GM21390 (cell line): Measurements from ENCODE around the gene KCNMA1.
A peak's percentile ranks its signal among the peaks of the same experiment; 100 is the strongest.

Source experiments
- ATAC-seq: cut with Tn5 transposase; IDR thresholded peaks from one replicate; pipeline ENCODE4 v1.9.1; 2021; ENCODE audit not compliant: unreplicated experiment

Gene KCNMA1

DNA sequence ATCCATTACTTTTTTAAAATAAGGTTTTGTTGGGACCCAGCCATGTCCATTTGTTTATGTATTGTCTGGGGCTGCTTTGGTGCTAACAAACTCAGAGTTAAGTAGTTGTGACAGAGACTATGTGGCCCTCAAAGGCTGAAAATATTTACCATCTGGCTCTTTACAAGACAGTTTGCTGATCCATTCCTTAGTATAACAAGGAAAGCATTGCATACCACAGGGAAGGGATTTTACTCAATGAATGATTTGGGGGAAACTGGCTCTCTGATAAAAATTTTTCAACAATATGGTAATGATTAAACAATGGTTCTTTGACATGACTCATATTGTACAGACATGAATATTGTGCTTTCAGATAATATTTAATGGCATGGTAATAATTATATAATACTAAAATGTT is 738.1 kb downstream of the KCNMA1 start:
- ATAC-seq, result no peak

GRCh38 chr10:76892766-76893479 is 744.7 kb downstream of the KCNMA1 start:
- no peak for ATAC-seq

DNA sequence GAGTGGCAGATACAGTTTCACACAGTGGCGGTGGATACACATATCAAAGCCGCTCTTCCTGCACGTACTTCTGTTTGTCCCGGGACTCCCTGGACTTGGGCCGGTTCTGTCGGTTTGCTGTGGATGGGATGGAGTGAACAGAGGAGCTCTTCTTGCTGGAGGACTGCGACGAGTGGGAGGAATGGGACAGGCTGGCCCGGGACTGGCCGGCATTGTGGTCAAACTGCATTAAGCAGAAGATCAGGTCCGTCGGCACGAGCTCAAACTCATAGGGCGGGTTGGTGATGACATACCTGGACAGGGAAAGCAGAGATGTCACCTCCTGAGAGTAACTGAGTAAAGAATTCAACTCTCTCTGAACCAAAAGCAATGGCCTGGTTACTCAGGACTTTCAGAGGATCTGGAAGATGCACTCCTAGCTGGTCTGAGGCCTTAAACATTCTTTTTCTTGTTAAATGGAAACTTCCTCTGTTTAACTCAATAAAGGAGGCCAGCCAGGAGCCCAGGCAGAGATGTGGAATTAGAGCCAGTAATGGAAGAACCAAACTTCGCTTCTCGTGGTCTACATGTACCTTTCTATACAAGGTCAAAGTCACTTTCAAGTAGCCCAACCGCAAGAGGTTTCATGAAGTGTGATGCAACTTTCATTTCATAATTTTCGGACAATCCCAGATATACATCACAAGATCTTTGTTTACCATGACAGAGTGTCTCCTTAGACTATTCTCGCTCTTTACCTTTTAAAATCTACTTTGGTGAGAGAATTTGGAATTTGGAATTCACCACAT is 750.2 kb downstream of the KCNMA1 start:
- ATAC-seq, result no peak

DNA sequence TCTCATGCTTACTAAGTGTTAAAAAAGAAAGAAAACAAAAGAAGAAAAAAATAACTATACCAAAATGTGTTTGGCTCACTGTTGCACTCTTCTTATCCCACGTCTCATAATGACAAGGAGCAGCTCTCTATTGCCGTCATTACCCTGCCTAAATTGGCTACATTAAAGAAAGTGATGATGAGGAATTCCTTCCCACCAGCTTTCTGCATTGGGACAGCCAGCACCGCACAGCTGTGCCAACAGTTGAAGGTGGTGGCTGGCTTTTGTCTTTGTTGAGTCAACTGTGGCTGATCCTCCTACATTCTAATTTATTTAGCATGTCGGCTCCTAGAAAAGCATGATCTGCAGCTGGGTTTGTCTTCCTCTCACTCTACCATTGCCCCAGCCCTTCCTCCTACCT is 751.8 kb downstream of the KCNMA1 start:
- ATAC-seq, result no peak

DNA sequence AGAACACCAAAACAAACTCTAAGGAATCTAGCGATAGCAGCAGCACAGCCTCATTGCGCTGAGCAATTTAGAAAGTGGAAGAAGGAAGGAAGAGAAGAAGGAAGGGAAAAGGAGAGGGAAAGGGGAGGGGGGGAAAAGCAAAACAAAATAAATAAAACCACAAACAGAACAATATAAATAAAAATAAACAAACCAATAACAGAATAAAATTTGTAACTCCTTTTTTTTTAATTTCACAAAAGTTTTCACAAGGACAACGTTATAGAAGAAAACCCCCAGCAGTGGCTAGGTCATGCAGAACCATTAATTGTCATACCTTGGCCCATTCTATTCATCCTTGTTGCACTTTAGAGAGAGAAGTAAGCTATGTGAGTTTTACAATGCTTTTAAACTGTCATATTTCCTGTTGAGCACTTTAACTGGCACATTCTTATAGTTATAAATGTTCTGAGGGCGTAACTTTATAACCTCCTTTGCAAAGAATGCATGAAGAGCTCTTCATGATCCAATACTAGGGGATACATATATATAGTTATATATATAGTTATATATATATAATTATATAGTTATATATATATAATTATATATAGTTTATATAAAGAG is 752.8 kb downstream of the KCNMA1 start:
- ATAC-seq, result no peak

GRCh38 chr10:76883596-76883995 is 754.0 kb downstream of the KCNMA1 start:
- no peak for ATAC-seq

DNA sequence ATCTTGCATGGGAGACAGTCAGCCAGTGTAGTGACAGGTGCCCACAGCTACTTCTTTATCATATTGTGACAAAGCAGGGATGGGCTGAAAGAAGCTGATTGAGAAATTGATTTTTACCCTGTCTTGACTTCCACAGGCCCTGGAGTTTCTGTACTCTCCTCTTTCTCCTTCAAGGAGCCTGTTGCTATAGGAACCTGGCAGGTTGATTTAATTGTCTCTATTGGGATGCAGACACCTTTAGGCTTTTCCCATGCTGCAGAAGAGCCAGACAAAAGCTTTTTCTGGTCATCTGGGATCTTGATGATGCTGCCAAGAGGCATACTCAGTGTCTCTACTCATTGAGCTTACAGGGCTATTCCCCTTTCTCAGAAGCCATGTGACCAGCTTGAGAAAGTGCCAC is 754.8 kb downstream of the KCNMA1 start:
- no peak for ATAC-seq

DNA sequence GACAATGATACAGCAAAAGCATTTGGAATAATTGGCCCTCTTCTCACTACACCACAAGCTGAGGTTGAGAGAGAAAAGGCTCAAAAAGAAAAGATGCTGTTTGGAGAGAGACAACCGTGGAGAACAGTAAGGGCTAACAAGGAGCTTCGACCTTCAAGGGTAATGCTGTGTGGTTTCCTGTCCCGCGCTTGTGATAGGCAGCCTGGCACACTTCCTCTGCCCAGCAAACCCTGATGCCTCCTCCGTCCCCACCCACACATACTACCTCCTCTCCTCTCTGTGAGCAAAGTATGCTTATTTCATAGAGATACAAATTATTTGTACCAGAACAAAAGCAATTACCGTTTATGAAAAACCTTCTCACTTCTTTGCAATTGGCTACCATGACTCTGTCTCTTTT is 755.4 kb downstream of the KCNMA1 start:
- peak; percentile 63 for ATAC-seq

DNA sequence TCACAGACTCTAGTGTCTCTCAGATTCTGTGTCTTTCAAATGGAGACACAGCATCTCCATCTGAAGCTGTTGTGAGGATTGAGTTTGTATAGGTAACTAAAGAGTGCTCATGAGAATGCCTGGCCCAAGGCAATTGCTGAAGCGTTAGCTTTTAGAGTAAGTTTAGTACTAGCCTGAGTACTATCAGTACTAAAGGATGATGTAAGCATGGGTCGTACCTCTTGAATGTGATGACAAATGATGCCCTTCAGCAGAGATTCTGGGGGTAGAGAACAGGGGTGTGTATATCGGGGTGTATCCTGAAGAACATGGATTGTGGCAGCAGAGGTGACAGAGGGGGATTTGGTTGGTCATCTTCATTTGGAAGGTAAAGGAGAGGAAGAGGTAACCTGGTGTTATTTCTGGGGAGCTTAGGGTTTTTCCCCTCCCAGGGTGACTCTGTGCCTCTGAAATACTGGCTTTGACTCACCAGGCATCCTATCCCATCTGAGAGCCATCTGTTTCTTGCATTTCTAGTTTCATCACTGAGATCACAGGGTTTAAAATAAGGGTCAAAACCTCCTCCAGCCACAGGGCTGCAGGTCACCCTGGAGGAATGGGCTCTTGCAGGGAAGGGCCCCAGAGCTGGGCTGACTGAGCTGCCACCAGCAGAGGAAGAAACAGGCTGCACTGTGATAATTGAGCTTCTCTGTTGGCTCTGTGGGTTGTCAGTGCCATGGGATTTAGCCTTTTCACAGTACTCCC is 756.0 kb downstream of the KCNMA1 start:
- peak; percentile 77 for ATAC-seq

GRCh38 chr10:76880931-76881330 is 756.7 kb downstream of the KCNMA1 start:
- ATAC-seq, result no peak

GRCh38 chr10:76879116-76879913 is 758.3 kb downstream of the KCNMA1 start:
- no peak for ATAC-seq

DNA sequence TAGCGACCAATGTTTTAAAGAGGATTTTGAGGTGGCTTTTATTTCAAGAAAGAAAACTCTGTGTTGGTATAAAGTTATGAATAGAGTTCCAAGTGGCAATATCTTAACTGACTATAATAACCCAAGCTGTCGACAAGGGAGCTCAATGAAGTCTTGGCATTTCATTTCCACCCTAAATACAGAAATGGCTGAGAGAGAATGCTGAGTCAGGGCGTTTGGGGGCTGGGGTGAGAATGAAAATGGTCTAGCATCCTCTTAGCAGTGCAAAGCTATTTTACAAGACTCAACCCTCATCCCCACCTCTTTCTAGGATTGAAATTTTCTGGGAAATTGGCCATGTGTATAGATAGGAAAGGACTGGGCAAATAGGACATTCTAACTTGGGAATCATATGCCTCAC is 759.1 kb downstream of the KCNMA1 start:
- ATAC-seq, result no peak

GRCh38 chr10:76874896-76875295 is 762.7 kb downstream of the KCNMA1 start:
- no peak for ATAC-seq

DNA sequence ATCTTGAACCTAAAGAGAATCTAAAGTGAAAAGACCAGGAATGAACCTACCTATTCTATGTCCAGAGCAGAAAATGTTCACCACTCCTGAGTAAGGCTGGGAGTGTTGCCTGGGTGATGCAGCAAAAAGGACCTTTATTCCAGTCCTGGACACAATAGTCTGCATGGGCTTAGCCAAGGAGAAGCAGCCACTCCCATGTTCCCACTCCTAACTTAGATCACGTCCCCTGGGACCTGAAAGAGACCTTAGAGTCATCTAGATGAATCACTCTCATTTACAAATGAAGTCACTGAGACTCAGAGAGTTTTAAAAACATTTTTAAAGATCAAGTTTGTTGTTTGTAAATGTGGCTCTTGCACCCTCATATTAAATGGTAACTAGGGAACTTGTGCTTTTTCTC is 763.4 kb downstream of the KCNMA1 start:
- no peak for ATAC-seq

- no peak for ATAC-seq
Observed at GRCh38 chr10:76871697-76872295, 765.8 kb downstream of the KCNMA1 start.

DNA sequence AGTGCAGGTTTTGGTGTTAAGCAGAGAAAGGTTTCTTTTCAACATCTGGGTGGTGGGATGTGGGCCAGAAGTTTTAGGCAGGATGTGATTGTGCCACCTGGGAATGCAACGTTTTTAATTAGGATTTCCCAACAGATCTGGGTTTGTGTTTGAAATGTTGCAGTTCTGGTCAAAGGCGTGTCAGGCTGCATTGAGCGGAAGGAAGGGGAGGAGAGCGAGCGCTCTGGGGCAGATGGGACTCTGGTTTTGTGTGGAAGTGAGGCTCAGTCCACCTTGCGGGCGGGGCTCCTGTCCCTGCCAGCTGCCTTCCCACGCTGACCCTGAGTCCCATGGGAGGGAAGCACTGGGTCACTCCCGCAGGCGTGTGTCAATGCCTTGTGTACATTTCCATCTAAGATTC is 767.7 kb downstream of the KCNMA1 start:
- ATAC-seq, result no peak

DNA sequence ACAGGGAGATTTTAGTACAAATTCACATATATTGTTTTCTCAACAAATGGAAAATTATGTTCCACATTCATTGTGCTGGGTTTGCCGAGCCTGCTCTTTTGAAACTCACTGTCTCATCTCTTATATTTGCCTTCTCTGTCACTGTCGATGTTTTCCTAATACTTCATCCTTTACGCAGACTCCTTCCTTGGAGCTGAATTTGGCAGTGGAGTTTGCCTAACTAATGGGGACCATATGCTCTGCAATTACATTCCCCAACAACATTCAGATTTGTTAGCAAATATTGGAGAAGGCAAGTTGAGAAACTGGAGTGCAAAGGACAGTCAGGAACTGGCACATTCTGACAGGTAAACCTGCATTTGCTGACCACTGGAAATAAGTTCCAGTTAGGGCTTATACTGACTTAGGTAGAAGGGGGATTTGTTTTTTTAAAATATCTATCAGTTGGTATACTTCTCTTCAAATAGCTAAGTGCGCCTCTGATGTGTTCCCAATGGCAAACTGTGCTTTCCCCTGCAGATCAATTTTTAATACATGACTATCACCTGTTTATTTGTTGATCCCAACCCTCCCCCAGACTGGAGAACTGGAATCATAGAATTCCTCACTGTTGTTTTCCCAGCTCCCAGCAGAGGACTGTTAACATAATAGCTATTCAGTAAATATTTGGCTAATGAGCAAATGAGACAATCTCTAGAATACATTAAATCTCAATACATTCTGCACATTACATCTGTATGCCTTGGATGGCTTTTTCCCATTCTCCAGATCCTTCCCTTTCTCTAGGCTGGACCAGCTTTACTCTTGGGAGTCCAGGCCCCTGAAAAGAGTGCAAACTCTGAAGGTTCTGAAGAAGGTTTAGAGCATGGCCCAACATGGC is 769.3 kb downstream of the KCNMA1 start:
- ATAC-seq, result no peak

GRCh38 chr10:76866841-76867586 is 770.6 kb downstream of the KCNMA1 start:
- no peak for ATAC-seq

DNA sequence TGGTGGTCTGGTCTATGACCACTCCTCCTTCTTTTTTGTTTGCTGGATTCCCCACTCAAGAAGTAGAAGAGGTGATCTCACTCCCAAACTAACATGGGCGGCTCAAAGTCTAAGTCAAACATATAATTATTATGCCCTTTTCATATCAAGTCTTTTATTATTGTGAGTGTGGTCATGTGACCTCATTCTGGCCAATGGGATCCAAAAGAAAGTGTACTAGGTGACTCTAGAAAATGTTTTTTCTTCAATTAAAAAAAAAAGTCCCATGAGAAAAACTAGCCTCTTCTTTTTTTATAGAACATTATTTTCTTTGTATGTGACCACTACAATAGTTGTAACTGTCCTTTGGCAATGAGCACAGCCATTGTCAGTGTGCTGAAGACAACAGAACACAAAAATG is 772.7 kb downstream of the KCNMA1 start:
- ATAC-seq, result no peak
